Measurements from ENCODE around the gene HDAC9.
"Not testable (repeated sequence)": the region's sequence is repeated elsewhere in the genome, so short reads cannot be mapped to it uniquely, and the experiment has no call there.

The HDAC9 gene

GRCh38 chr7:18990700-18991099 is 495.2 kb downstream of the HDAC9 start:
- not testable (repeated sequence) for DNase-seq

GRCh38 chr7:18993933-18994668 is 498.6 kb downstream of the HDAC9 start:
- no peak for DNase-seq

GRCh38 chr7:18995270-18995671 is 499.7 kb downstream of the HDAC9 start:
- no peak for DNase-seq

GRCh38 chr7:18995811-18996426 is 500.4 kb downstream of the HDAC9 start:
- no peak for DNase-seq

- no peak for DNase-seq
Observed at GRCh38 chr7:18996583-18996982, 501.0 kb downstream of the HDAC9 start.

GRCh38 chr7:18997477-18998150 is 502.1 kb downstream of the HDAC9 start:
- DNase-seq = no peak

GRCh38 chr7:19000410-19000809 is 504.9 kb downstream of the HDAC9 start:
- no peak for DNase-seq

- DNase-seq = no peak
Observed at GRCh38 chr7:19001854-19002253, 506.3 kb downstream of the HDAC9 start.

- no peak for DNase-seq
Observed at GRCh38 chr7:19009241-19009935, 513.8 kb downstream of the HDAC9 start.

GRCh38 chr7:19009936-19010280 is 514.4 kb downstream of the HDAC9 start:
- no peak for DNase-seq

GRCh38 chr7:19011212-19011611 is 515.7 kb downstream of the HDAC9 start:
- DNase-seq = no peak

- DNase-seq = no peak
Observed at GRCh38 chr7:19015098-19015497, 519.5 kb downstream of the HDAC9 start.

GRCh38 chr7:19016140-19016539 is 520.6 kb downstream of the HDAC9 start:
- no peak for DNase-seq

GRCh38 chr7:19017374-19017773 is 521.8 kb downstream of the HDAC9 start:
- DNase-seq = no peak

GRCh38 chr7:19020062-19020461 is 524.5 kb downstream of the HDAC9 start:
- DNase-seq = no peak

- no peak for DNase-seq
Observed at GRCh38 chr7:19020711-19021110, 525.2 kb downstream of the HDAC9 start.

- no peak for DNase-seq
Observed at GRCh38 chr7:19023477-19023876, 527.9 kb downstream of the HDAC9 start.

GRCh38 chr7:19024261-19024660 is 528.7 kb downstream of the HDAC9 start:
- DNase-seq = no peak

- DNase-seq = no peak
Observed at GRCh38 chr7:19026888-19027287, 531.3 kb downstream of the HDAC9 start.

GRCh38 chr7:19030281-19030680 is 534.7 kb downstream of the HDAC9 start:
- DNase-seq = no peak

- DNase-seq = not testable (repeated sequence)
Observed at GRCh38 chr7:19032942-19033341, 537.4 kb downstream of the HDAC9 start.

GRCh38 chr7:19051767-19052375 is 556.3 kb downstream of the HDAC9 start:
- peak; percentile 21 to 41 for DNase-seq

Data from activated CD4-positive, alpha-beta T cell treated with anti-CD3 and anti-CD28 coated beads, Interleukin-2, amount 50 U/mL, for 48 hours (primary cell).